Panc1 (cell line): ENCODE data around the gene KCNN3.

Experiments
- CTCF ChIP-seq: fragments of 450-650 bp; IDR thresholded peaks from 2 replicates; pipeline ENCODE4 v1.5.1; 2017; ENCODE audit warnings: mild to moderate bottlenecking
- POLR2AphosphoS5 ChIP-seq: IDR thresholded peaks from 2 replicates; pipeline ENCODE4 v1.6.1; 2012; ENCODE audit warnings: mild to moderate bottlenecking, low read depth, low read length, moderate library complexity
- SIN3A ChIP-seq: IDR thresholded peaks from 2 replicates; pipeline ENCODE4 v1.6.1; 2012; ENCODE audit warnings: low read depth, mild to moderate bottlenecking, low read length, moderate library complexity, borderline replicate concordance; ENCODE audit not compliant: insufficient read depth

- no peak for TF ChIP-seq CTCF
- no peak for TF ChIP-seq POLR2AphosphoS5
- no peak for TF ChIP-seq SIN3A
Measured at GRCh38 chr1:154743526-154744036, 126.5 kb downstream of the KCNN3 start.
